Fibroblast of the aortic adventitia (primary cell): ENCODE data around the gene UCK1. TPM values are rescaled to one million over a fixed set of nuclear protein-coding genes. Genes with fewer than 3 reads are reported as not detected.

ENCODE experiments used
- DNase-seq: peaks from one replicate; pipeline ENCODE4 v3.0.0-alpha.2; 2010; ENCODE audit warnings: low read depth
- H3K4me3 ChIP-seq: 2 replicates; pipeline ENCODE4 v1.5.1; 2011; ENCODE audit warnings: low read depth, mild to moderate bottlenecking, control low read depth, low read length, moderate library complexity
- CTCF ChIP-seq: IDR thresholded peaks from 2 replicates; pipeline ENCODE4 v1.5.1; 2011; ENCODE audit warnings: mild to moderate bottlenecking, low read length, control low read depth, inconsistent platforms; ENCODE audit not compliant: insufficient read depth
- total RNA-seq: library from RNA; depleted of rRNA; stranded (reverse); fragments of >200 nt; gene quantifications from 2 replicates; pipeline ENCODE4 v1.2.3, GENCODE V29; 2012; ENCODE audit warnings: low replicate concordance

Gene UCK1
- total RNA-seq, 1 donor, result 18.5 TPM

GRCh38 chr9:131484560-131485185 is 46.4 kb downstream of the UCK1 start:
- no peak for TF ChIP-seq CTCF
- H3K4me3 ChIP-seq, result no peak overlapping the region
- DNase-seq, result no peak

GRCh38 chr9:131484051-131484445 is 47.0 kb downstream of the UCK1 start:
- DNase-seq, result no peak
- H3K4me3 ChIP-seq, result no peak overlapping the region
- TF ChIP-seq CTCF, result no peak

- no peak for DNase-seq
- TF ChIP-seq CTCF, result no peak
- H3K4me3 ChIP-seq, result no peak overlapping the region
Measured at GRCh38 chr9:131483319-131484050, 47.6 kb downstream of the UCK1 start.

GRCh38 chr9:131482343-131483006 is 48.6 kb downstream of the UCK1 start:
- no peak for DNase-seq
- no peak for TF ChIP-seq CTCF
- H3K4me3 ChIP-seq, result no peak overlapping the region

GRCh38 chr9:131481441-131482342 is 49.4 kb downstream of the UCK1 start:
- no peak overlapping the region for H3K4me3 ChIP-seq
- DNase-seq, result no peak
- no peak for TF ChIP-seq CTCF

GRCh38 chr9:131480258-131480657 is 50.8 kb downstream of the UCK1 start:
- DNase-seq, result no peak
- no peak for TF ChIP-seq CTCF
- H3K4me3 ChIP-seq, result no peak overlapping the region
